ENCODE measurements around the gene HSP90B1.

The HSP90B1 gene

GRCh38 chr12:103929784-103930033 is 501 bp upstream of the HSP90B1 start:
- DNase-seq (ENCODE audit: low spot score) = no peak

DNA sequence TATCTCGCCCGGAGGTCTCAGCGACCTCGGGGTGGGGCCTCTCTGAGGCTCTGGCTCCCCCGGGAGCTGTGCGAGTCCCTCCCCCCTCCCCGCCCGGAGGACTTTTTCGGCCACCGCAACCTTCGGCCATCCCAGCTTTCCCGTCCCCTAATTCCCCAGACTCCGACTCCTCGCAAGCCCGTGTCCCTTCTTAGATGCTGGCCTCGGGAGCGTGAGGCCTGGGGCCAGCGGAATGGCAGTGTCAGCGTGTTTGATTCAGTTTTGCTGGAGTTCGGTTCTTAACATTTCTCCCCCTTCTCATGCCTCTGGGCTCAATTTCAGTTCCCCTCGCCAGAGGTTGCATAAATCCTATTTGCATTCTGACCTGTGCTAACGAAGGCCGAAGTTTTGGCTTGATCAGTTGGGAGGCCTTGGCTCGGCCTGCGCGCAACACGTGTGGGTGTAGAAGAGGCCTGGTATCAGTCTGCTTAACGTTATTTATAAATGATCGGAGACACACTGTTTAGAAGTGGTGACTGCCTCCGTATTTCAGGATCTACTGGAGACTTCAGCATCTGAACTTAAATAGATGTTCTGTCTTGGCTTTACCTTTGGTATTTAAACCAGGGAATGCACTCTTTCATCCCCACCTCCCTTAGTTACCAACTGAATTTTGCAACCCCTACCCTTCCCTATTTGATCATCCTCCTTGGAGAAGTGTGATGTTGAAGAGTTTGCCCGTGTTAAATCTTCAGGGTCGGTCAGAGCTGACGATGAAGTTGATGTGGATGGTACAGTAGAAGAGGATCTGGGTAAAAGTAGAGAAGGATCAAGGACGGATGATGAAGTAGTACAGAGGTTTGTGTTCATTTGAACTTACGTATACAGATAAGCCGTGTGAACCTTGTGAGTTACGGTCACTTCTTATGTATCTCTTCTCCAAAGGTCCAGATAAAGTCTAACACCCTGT is 851 bp downstream of the HSP90B1 start:
- DNase-seq (ENCODE audit: low spot score) = no peak

DNA sequence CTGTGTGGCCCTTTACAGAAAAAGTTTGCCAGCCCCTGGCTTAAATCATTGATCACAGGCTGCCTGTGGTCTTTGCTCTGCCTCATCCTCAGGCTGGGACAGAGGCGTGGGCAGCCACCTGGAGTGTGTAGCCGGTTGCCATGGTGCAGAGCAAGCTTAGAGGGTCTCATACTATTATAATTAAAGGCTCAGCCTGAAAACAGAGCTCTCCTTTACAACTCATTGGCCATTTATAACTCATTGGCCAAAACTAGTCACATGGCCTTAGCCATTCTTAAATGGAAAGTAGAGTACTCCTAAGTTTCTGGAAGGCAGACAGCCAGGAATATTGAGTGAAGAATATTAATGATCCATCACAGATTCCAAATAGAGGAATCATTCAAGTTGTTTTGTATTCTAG is 3.0 kb downstream of the HSP90B1 start:
- no peak for DNase-seq (ENCODE audit: low spot score)

- DNase-seq (ENCODE audit: low spot score) = no peak
These were observed 6.5 kb downstream of the HSP90B1 start for GRCh38 chr12:103936679-103937078.

GRCh38 chr12:103944964-103945363 is 14.8 kb downstream of the HSP90B1 start:
- DNase-seq (ENCODE audit: low spot score) = no peak

- DNase-seq (ENCODE audit: low spot score) = no peak
These were observed 17.8 kb downstream of the HSP90B1 start for GRCh38 chr12:103947871-103948555.

GRCh38 chr12:103948746-103949406 is 18.7 kb downstream of the HSP90B1 start:
- no peak for DNase-seq (ENCODE audit: low spot score)

- no peak for DNase-seq (ENCODE audit: low spot score)
These were observed 22.3 kb downstream of the HSP90B1 start for GRCh38 chr12:103952497-103952896.

- DNase-seq (ENCODE audit: low spot score) = peak; percentile 17
These were observed 25.8 kb downstream of the HSP90B1 start for GRCh38 chr12:103955811-103956508.

DNA sequence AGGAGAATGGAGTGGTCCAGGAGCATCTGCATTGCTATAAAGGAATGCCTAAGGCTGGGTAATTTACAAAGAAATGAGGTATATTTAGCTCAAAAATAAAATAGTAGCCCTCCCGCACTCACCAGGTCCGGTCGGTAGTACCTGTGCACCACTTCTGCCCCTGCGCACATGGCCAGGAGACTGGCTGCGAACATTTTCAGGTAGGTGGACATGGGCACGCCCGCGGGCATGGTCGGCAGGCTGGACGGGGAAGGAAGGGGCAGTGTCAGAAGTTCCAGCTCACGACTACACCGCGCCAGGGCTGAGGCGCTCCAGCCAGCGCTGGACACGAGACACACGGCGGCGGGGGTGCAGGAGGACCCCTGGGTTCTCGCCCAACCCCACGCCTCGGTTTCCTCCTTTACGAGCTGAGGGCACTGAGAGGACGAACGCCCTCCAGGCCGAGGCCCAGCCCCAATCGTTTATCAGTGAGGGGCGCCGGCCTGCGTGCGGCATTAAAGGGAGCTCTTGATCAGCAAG is 26.4 kb downstream of the HSP90B1 start:
- DNase-seq (ENCODE audit: low spot score) = peak; percentile 36

DNA sequence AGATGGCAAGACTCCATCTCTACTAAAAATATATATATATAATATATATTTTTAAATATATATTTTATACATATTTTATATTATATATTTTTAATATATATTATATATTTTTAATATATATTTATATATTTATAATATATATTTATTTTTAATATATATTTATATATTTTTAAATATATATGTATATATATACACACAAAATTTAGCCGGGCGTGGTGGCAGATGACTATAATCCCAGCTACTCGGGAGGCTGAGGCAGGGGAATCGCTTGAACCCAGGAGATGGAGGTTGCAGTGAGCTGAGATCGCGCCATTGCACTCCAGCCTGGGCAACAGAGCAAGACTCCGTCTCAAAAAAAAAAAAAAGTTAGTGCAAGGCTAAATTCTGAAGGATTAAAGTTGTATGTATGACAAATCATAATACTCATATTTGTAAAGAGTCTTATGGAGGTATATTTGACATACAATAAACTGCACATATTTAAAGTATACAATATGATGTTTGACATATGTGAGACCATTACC is 27.7 kb downstream of the HSP90B1 start:
- no peak for DNase-seq (ENCODE audit: low spot score)

DNA sequence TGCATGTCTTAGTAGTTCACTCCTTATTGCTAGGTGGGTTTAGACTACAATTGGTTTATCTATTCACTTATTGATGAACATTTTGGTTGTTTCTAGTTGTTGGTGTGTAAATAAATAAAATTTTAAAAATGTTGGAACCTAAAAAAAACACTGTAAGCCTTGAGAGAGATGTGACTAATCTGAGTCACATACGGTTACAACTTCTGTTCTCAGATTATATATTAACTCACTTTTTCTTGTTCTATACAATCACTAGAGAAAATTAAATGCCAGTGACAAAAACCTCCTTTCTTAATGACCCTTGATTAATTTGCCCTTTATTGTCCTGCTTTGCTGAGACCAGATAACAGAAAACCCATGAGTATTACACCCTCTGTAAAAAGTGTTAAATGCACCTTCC is 28.4 kb downstream of the HSP90B1 start:
- no peak for DNase-seq (ENCODE audit: low spot score)

DNA sequence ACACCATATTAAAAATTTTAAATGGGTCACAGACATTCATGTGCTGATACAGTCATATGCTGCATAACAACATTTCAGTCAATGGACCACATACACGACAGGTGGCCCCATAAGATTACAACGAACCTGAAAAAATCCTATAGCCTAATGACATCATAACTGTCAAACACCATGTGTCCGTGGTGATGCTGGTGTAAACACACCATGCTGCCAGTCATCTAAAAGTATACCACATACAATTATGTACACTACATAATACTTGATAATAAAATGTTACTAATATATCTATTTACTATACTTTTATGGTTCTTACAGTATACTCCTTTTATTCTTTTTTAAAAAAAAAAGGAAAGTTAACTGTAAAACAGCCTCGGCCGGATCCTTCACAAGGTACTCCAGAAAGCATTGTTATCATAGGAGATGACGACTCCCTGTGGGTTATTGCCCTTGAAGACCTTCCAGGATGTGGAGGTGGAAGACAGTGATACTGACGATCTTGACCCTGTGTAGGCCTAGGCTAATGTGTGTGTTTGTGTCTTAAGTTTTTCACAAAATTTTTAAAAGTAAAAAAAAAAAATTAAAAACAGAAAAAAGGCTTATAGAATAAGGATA is 30.5 kb downstream of the HSP90B1 start:
- DNase-seq (ENCODE audit: low spot score) = no peak

- DNase-seq (ENCODE audit: low spot score) = no peak
These were observed 32.3 kb downstream of the HSP90B1 start for GRCh38 chr12:103962493-103962892.

- DNase-seq (ENCODE audit: low spot score) = no peak
These were observed 34.6 kb downstream of the HSP90B1 start for GRCh38 chr12:103964805-103965204.

GRCh38 chr12:103965255-103965589 is 35.0 kb downstream of the HSP90B1 start:
- DNase-seq (ENCODE audit: low spot score) = no peak

- DNase-seq (ENCODE audit: low spot score) = peak; percentile 99
These were observed 35.6 kb downstream of the HSP90B1 start, which contains the start of gene TDG for GRCh38 chr12:103965590-103966504. TSS of gene TDG (plus strand) at chr12:103965872. CDS start at chr12:103966038, 166 bp downstream.

- DNase-seq (ENCODE audit: low spot score) = no peak
These were observed 36.5 kb downstream of the HSP90B1 start for GRCh38 chr12:103966736-103967135.

GRCh38 chr12:103969391-103969790 is 39.2 kb downstream of the HSP90B1 start:
- DNase-seq (ENCODE audit: low spot score) = no peak

- no peak for DNase-seq (ENCODE audit: low spot score)
These were observed 43.7 kb downstream of the HSP90B1 start for GRCh38 chr12:103973909-103974308.

All from SW480 (cell line).